Smooth muscle cell (in vitro differentiated cells): ENCODE results near the gene CACNG5. TPM values are rescaled to one million over a fixed set of nuclear protein-coding genes. Genes with fewer than 3 reads are reported as not detected.

Experiments used
- DNase-seq: peaks from one replicate; lab custom pipeline; 2025; ENCODE audit not compliant: unreplicated experiment; lab: John Stamatoyannopoulos, UW
- H2AFZ ChIP-seq: fragments of 200-600 bp; sonication (generic); 2 replicates; pipeline ENCODE4 v1.6.0; 2016; ENCODE audit warnings: antibody characterized with exemption, low read depth, mild to moderate bottlenecking
- H3F3A ChIP-seq: fragments of 200-600 bp; sonication (generic); 2 replicates; pipeline ENCODE4 v1.6.0; 2017; ENCODE audit warnings: antibody characterized with exemption, low read depth
- H3K27ac ChIP-seq: fragments of 200-600 bp; sonication (generic); 2 replicates; pipeline ENCODE4 v1.5.1; 2016; ENCODE audit warnings: low read depth, mild to moderate bottlenecking
- H3K27me3 ChIP-seq: fragments of 200-600 bp; sonication (generic); 2 replicates; pipeline ENCODE4 v1.6.1; 2016; ENCODE audit warnings: low read depth, mild to moderate bottlenecking
- H3K36me3 ChIP-seq: fragments of 200-600 bp; sonication (generic); 2 replicates; pipeline ENCODE4 v1.5.1; 2016; ENCODE audit warnings: low read depth
- H3K4me1 ChIP-seq: fragments of 200-600 bp; sonication (generic); 2 replicates; pipeline ENCODE4 v1.5.1; 2016; ENCODE audit warnings: low read depth
- H3K4me2 ChIP-seq: fragments of 200-600 bp; sonication (generic); 2 replicates; pipeline ENCODE4 v1.6.0; 2016; ENCODE audit warnings: mild to moderate bottlenecking
- H3K4me3 ChIP-seq: fragments of 200-600 bp; sonication (generic); 2 replicates; pipeline ENCODE4 v1.5.1; 2016; ENCODE audit warnings: mild to moderate bottlenecking
- H3K79me2 ChIP-seq: fragments of 200-600 bp; sonication (generic); 2 replicates; pipeline ENCODE4 v1.6.0; 2016; ENCODE audit warnings: low read depth, mild to moderate bottlenecking
- H3K9ac ChIP-seq: fragments of 200-600 bp; sonication (generic); 2 replicates; pipeline ENCODE4 v1.6.0; 2016; ENCODE audit warnings: low read depth
- H3K9me3 ChIP-seq: fragments of 200-600 bp; sonication (generic); replicated peaks from 2 replicates; pipeline ENCODE4 v1.5.1; 2016; ENCODE audit warnings: low read depth
- H4K20me1 ChIP-seq: fragments of 200-600 bp; sonication (generic); 2 replicates; pipeline ENCODE4 v1.6.0; 2016; ENCODE audit warnings: low read depth
- WGBS: methylation state at CpG from one replicate; pipeline ENCODE4 v1.1.7; 2016; ENCODE audit warnings: low lambda C conversion rate; 5-methylcytosine and 5-hydroxymethylcytosine counted together
- polyA plus RNA-seq: library from polyadenylated mRNA; unstranded; fragments of >200 nt; fragmentation: Nextera tagmentation; extraction: Ambion mirVana; gene quantifications from 2 replicates; pipeline ENCODE4 v1.2.1, GENCODE V29; 2016
- total RNA-seq: library from RNA; depleted of rRNA; stranded (reverse); fragments of >200 nt; gene quantifications from 2 replicates; pipeline ENCODE4 v1.2.3, GENCODE V29; 2014
- TF ChIP-seq, protein P1 (sequence below): fragments of 200-600 bp; sonication (generic); IDR thresholded peaks from 2 replicates; pipeline ENCODE4 v1.5.1; 2017; ENCODE audit warnings: borderline replicate concordance, mild to moderate bottlenecking, antibody characterized with exemption; ENCODE audit not compliant: insufficient read depth, poor library complexity, severe bottlenecking

Gene CACNG5
- total and polyA plus RNA-seq, 2 experiments from 2014 or later, result not detected

DNA sequence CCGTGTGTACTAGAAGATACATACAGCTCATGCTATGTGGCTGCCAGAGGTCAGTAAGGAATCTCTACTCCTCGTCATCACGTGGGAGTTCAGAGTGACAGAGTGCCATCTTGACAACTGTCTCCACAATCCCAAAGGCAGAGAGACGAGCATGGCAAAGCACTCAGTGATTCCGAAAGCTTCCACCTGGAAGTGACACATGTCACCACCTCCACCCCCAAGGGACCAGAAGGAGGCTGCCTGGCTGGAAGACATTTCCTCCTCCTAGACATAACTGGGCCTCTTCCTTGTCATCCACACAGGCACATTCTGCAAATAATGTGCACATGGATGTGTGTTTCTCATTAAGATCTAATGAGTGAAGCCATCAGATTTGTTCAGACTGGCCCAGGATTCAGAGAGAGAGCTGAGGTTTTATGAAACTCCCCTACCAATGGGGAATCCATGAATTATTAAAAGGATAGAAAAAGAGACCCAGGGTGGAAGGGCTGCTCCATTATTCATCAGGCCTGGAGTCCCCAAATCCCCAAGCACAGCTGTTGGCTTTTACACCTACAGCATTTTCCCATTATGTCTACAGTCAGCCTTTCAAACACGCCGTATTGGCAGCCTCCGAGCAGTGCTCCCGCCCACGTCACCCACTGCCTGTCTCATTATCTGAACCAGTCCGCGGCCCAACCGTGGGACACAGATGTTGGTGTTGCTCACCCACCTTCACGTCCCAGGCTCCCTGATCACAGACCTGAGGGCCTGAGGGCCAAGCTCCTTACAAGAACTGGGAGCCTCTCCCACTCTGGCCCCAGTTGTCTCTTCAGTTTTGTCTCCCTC, 3.3 kb upstream of the CACNG5 start:
- Histone ChIP-seq H3K4me1 (no peaks in the 10 kb centered on the region), H4K20me1 (no peaks in the 10 kb centered on the region), H3F3A (no peaks in the 10 kb centered on the region), H3K79me2 (no peaks in the 10 kb centered on the region), H3K9me3 (no peaks in the 10 kb centered on the region), H3K9ac (no peak overlapping the region), H3K4me2 (no peak overlapping the region), H2AFZ (no peak overlapping the region), H3K27ac (no peak overlapping the region), H3K36me3 (no peaks in the 10 kb centered on the region), H3K4me3 (no peak overlapping the region), H3K27me3 (peaks cover 45% of the 10 kb centered on the region)
- DNase-seq, result no peak
- TF ChIP-seq, protein P1, sequence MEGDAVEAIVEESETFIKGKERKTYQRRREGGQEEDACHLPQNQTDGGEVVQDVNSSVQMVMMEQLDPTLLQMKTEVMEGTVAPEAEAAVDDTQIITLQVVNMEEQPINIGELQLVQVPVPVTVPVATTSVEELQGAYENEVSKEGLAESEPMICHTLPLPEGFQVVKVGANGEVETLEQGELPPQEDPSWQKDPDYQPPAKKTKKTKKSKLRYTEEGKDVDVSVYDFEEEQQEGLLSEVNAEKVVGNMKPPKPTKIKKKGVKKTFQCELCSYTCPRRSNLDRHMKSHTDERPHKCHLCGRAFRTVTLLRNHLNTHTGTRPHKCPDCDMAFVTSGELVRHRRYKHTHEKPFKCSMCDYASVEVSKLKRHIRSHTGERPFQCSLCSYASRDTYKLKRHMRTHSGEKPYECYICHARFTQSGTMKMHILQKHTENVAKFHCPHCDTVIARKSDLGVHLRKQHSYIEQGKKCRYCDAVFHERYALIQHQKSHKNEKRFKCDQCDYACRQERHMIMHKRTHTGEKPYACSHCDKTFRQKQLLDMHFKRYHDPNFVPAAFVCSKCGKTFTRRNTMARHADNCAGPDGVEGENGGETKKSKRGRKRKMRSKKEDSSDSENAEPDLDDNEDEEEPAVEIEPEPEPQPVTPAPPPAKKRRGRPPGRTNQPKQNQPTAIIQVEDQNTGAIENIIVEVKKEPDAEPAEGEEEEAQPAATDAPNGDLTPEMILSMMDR, result no peak
- 90% methylated on average over 14 of the region's 14 CpGs for WGBS

DNA sequence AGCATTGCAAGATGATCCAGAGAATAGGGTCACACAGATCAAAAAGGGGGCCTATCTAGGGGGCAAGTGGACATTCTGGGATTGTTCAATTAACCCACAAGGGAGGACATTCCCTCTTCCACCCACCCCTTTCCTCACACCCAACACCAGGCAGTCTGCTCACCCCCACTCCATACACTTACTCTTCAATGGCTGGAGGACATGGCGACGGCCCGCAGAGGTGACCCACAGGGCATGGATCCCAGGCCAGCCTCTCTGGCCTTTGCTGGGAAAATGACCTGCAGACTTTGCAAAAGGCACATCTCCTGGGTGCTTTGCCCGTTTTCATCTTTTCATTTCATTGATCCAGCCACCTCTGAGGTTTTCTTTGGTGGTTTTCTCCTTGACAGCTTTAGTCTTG, 1.7 kb upstream of the CACNG5 start:
- 100% methylated on average over 4 of the region's 4 CpGs for WGBS
- H3K4me2 ChIP-seq, result no peak overlapping the region
- no peak overlapping the region for H2AFZ ChIP-seq
- no peak overlapping the region for H3K4me3 ChIP-seq
- TF ChIP-seq, protein P1, result no peak
- no peaks in the 10 kb centered on the region for H3K36me3 ChIP-seq
- peaks cover 58% of the 10 kb centered on the region for H3K27me3 ChIP-seq
- H3K9me3 ChIP-seq, result no peaks in the 10 kb centered on the region
- H4K20me1 ChIP-seq, result no peaks in the 10 kb centered on the region
- no peak overlapping the region for H3K9ac ChIP-seq
- no peaks in the 10 kb centered on the region for H3K79me2 ChIP-seq
- DNase-seq, result no peak
- H3K27ac ChIP-seq, result no peak overlapping the region
- no peaks in the 10 kb centered on the region for H3F3A ChIP-seq
- H3K4me1 ChIP-seq, result no peaks in the 10 kb centered on the region

DNA sequence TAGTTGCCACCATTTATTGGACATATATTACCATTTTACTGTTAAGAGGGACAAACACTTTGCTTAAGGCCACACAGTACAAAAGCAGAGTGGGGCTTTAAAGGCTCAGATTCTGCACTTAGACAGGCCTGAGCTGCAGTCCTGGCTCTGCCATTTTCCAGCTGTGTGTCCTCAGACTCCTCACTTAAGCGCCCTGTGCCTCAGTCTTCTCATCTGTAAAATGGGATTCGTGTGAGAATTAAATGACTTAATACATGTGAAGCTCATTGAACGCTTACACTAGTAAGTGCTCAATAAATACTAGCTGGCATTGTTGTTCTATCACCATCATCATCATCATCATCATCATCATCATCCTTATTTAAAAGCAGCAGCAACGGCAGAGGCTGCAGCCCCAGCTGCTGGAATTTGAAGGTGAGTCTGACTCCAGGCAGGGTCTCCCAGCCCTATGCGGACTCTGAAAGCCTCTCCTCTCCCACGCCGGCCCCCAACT, 445 bp upstream of the CACNG5 start:
- WGBS, result 47% methylated on average over 7 of the region's 7 CpGs
- no peaks in the 10 kb centered on the region for H3K4me1 ChIP-seq

More for the DNA sequence above, 445 bp upstream of the CACNG5 start:
- Histone ChIP-seq H3F3A (no peaks in the 10 kb centered on the region), H3K36me3 (no peaks in the 10 kb centered on the region), H2AFZ (no peak overlapping the region), H3K4me2 (no peak overlapping the region), H3K27me3 (peaks cover 62% of the 10 kb centered on the region), H3K9ac (no peak overlapping the region), H3K27ac (no peak overlapping the region), H4K20me1 (no peaks in the 10 kb centered on the region), H3K9me3 (no peaks in the 10 kb centered on the region), H3K4me3 (no peak overlapping the region), H3K79me2 (no peaks in the 10 kb centered on the region)
- DNase-seq, result no peak
- TF ChIP-seq, protein P1, result no peak
